B cell (primary cell): ENCODE measurements around the gene GDPD2. TPM values are rescaled to one million over a fixed set of nuclear protein-coding genes. Genes with fewer than 3 reads are reported as not detected.

Experiments
- ATAC-seq: fragments of 200-7000 bp; cut with Tn5 transposase; one replicate; pipeline ENCODE4 v1.10.0; 2021; ENCODE audit warnings: low read depth, mild to moderate bottlenecking, moderate number of reproducible peaks, moderate library complexity
- CTCF ChIA-PET: fragments of 350-600 bp; sonication (Branson Sonifier 250); formaldehyde crosslinking; loops from one replicate; lab custom pipeline; 2021; ENCODE audit warnings: antibody characterized with exemption, inconsistent platforms; lab: Charles Lee
- POLR2A ChIA-PET: fragments of 350-600 bp; sonication (Branson Sonifier 250); formaldehyde crosslinking; loops from one replicate; lab custom pipeline; 2021; ENCODE audit warnings: antibody characterized with exemption; lab: Charles Lee
- DNase-seq: peaks from one replicate; pipeline ENCODE4 v3.0.0; 2013
- H2AFZ ChIP-seq: 2 replicates; pipeline ENCODE4 v1.6.1; 2012; ENCODE audit warnings: mild to moderate bottlenecking, low read depth, low read length; ENCODE audit not compliant: insufficient read depth, poor library complexity, severe bottlenecking
- H3K27ac ChIP-seq, 2 donors: 1 replicate in 1 of 2; 2 replicates in 1 of 2; pipeline ENCODE4 v1.5.1; 2012 to 2013; ENCODE audit warnings: low read length in 2 of 2, mild to moderate bottlenecking in 2 of 2, moderate library complexity in 1 of 2
- H3K27me3 ChIP-seq, 4 experiments: fragments of 200-600 bp in 1 of 4; sonication (generic) in 1 of 4; replicated peaks in 1 of 4; 1 replicate in 2 of 4; 2 replicates in 2 of 4; pipeline versions ENCODE4 v1.6.1 to v1.7.0; 2013 to 2016; ENCODE audit warnings: low read length in 3 of 4, mild to moderate bottlenecking in 2 of 4, mixed read lengths in 1 of 4, moderate library complexity in 1 of 4; ENCODE audit not compliant: insufficient read depth in 4 of 4, control insufficient read depth in 3 of 4; ENCODE audit errors: control extremely low read depth in 1 of 4
- H3K36me3 ChIP-seq, 2 experiments: replicated peaks in 1 of 2; 1 replicate in 1 of 2; 2 replicates in 1 of 2; pipeline versions ENCODE4 v1.6.1 to v1.7.1; 2013; ENCODE audit warnings: low read length in 1 of 2; ENCODE audit not compliant: insufficient read depth in 2 of 2, control insufficient read depth in 1 of 2; ENCODE audit errors: control extremely low read depth in 1 of 2, extremely low read depth in 1 of 2
- H3K4me1 ChIP-seq, 2 donors: fragments of 200-600 bp in 1 of 2; sonication (generic) in 1 of 2; 1 replicate in 1 of 2; 2 replicates in 1 of 2; pipeline versions ENCODE4 v1.5.1 to v1.6.1; 2013 to 2017; ENCODE audit warnings: low read length in 2 of 2; ENCODE audit not compliant: control insufficient read depth in 2 of 2, insufficient read depth in 2 of 2
- H3K4me2 ChIP-seq: replicated peaks from 2 replicates; pipeline ENCODE3; 2012; ENCODE audit warnings: mild to moderate bottlenecking, low read depth, low read length; ENCODE audit not compliant: poor library complexity, severe bottlenecking
- H3K4me3 ChIP-seq, 5 experiments: fragments of 200-600 bp in 1 of 5; sonication (generic) in 1 of 5; 1 replicate in 3 of 5; 2 replicates in 2 of 5; pipeline versions ENCODE4 v1.5.1 to v1.7.0; 2011 to 2016; ENCODE audit warnings: low read length in 4 of 5, mild to moderate bottlenecking in 4 of 5, low read depth in 2 of 5, control low read depth in 1 of 5, moderate library complexity in 1 of 5; ENCODE audit not compliant: insufficient read depth in 1 of 5; ENCODE audit errors: control extremely low read depth in 1 of 5, extremely low read depth in 1 of 5
- H3K79me2 ChIP-seq: fragments of 200-600 bp; sonication (generic); one replicate; pipeline ENCODE4 v1.6.0; 2016; ENCODE audit warnings: low read length; ENCODE audit not compliant: control insufficient read depth, insufficient read depth
- H3K9ac ChIP-seq: fragments of 200-600 bp; sonication (generic); 2 replicates; pipeline ENCODE4 v1.6.1; 2017; ENCODE audit warnings: mild to moderate bottlenecking, low read length, moderate library complexity
- H3K9me3 ChIP-seq, 3 donors: one replicate each; pipeline versions ENCODE4 v1.6.1 to v1.7.1; 2013; ENCODE audit warnings: low read length in 2 of 3; ENCODE audit not compliant: control insufficient read depth in 2 of 3, insufficient read depth in 1 of 3; ENCODE audit errors: control extremely low read depth in 1 of 3
- H4K20me1 ChIP-seq: 2 replicates; pipeline ENCODE4 v1.6.0; 2012; ENCODE audit warnings: mild to moderate bottlenecking, low read length; ENCODE audit not compliant: insufficient read depth, control insufficient read depth, poor library complexity, severe bottlenecking
- H3K27ac Mint-ChIP-seq: one replicate; pipeline ENCODE4 v1.8.0; 2021; ENCODE audit warnings: mixed read lengths
- H3K27me3 Mint-ChIP-seq: one replicate; pipeline ENCODE4 v1.8.0; 2021; ENCODE audit warnings: mixed read lengths
- H3K4me1 Mint-ChIP-seq: one replicate; pipeline ENCODE4 v1.8.0; 2021; ENCODE audit warnings: mixed read lengths
- H3K4me3 Mint-ChIP-seq: one replicate; pipeline ENCODE4 v1.8.0; 2021; ENCODE audit warnings: mixed read lengths
- H3K9me3 Mint-ChIP-seq: one replicate; pipeline ENCODE4 v1.8.0; 2022; ENCODE audit warnings: mixed read lengths; ENCODE audit not compliant: insufficient read depth
- CTCF ChIP-seq: fragments of 200-600 bp; IDR thresholded peaks from one replicate; pipeline ENCODE4 v1.8.0; 2022; ENCODE audit warnings: antibody characterized with exemption, mild to moderate bottlenecking
- EZH2 ChIP-seq: IDR thresholded peaks from 2 replicates; pipeline ENCODE4 v1.6.1; 2012; ENCODE audit warnings: borderline replicate concordance, low read depth, mild to moderate bottlenecking, moderate library complexity, low read length; ENCODE audit not compliant: insufficient read depth, poor library complexity, severe bottlenecking
- WGBS: methylation state at CpG from one replicate; pipeline ENCODE4 v1.1.5; 2013; ENCODE audit warnings: missing lambda C conversion rate; ENCODE audit not compliant: insufficient coverage; 5-methylcytosine and 5-hydroxymethylcytosine counted together
- intact Hi-C: fragments of 100-400 bp; cut with micrococcal nuclease; formaldehyde crosslinking; loops from one replicate; pipeline ENCODE4 v1.10.0; 2022
- polyA plus RNA-seq: library from polyadenylated mRNA; depleted of rRNA; stranded (reverse); fragments of >200 nt; gene quantifications from 2 replicates; pipeline ENCODE4 v1.2.3, GENCODE V29; 2012
- total RNA-seq, 2 donors: library from RNA; stranded (reverse); fragments of 120-200 nt in 1 of 2; gene quantifications; 1 replicate in 1 of 2; 2 replicates in 1 of 2; pipeline versions ENCODE4 v1.2.3 to v1.2.4, GENCODE V29; 2013 to 2022

Gene GDPD2
- total and polyA plus RNA-seq, 2 donors (not counting 1 experiment from before 2014, with no cell fraction given), result not detected

GRCh38 chrX:70480660-70481018 lies 57.5 kb downstream of the GDPD2 start:
- Histone ChIP-seq H4K20me1 (no peaks in the 10 kb centered on the region), H3K4me1 (no peaks in the 10 kb centered on the region), H3K9me3 (no peaks in the 10 kb centered on the region), H3K36me3 (no peaks in the 10 kb centered on the region), H3K27ac (no peak overlapping the region), H3K79me2 (no peaks in the 10 kb centered on the region), H2AFZ (no peak overlapping the region), H3K27me3 (no peaks in the 10 kb centered on the region), H3K9ac (no peak overlapping the region), H3K4me2 (no peak overlapping the region), H3K4me3 (no peak overlapping the region)
- H3K9me3 Mint-ChIP-seq, result no peaks in the 10 kb centered on the region
- DNase-seq, result no peak
- no peak overlapping the region for H3K27ac Mint-ChIP-seq
- 89% methylated on average over 5 of the region's 9 CpGs for WGBS
- intact Hi-C loops, result no loop called here
- H3K27me3 Mint-ChIP-seq, result no peaks in the 10 kb centered on the region
- CTCF ChIA-PET, result no interaction called here
- H3K4me1 Mint-ChIP-seq, result no peaks in the 10 kb centered on the region
- H3K4me3 Mint-ChIP-seq, result no peak overlapping the region
- ATAC-seq, result no peak
- TF ChIP-seq CTCF (no peak), EZH2 (no peak)
- POLR2A ChIA-PET, result no interaction called here

GRCh38 chrX:70481471-70482270 lies 58.6 kb downstream of the GDPD2 start:
- Mint-ChIP-seq H3K4me1 (no peaks in the 10 kb centered on the region), H3K27me3 (no peaks in the 10 kb centered on the region), H3K4me3 (no peak overlapping the region), H3K9me3 (no peaks in the 10 kb centered on the region), H3K27ac (no peak overlapping the region)
- Histone ChIP-seq H3K4me2 (no peak overlapping the region), H4K20me1 (no peaks in the 10 kb centered on the region), H3K27me3 (no peaks in the 10 kb centered on the region), H3K9me3 (no peaks in the 10 kb centered on the region), H3K4me3 (no peak overlapping the region), H2AFZ (no peak overlapping the region), H3K79me2 (no peaks in the 10 kb centered on the region), H3K4me1 (no peaks in the 10 kb centered on the region), H3K27ac (no peak overlapping the region), H3K9ac (no peak overlapping the region), H3K36me3 (no peaks in the 10 kb centered on the region)
- no peak for TF ChIP-seq EZH2
- no peak for TF ChIP-seq CTCF
- CTCF ChIA-PET, result no interaction called here
- 83% methylated on average over 1 of the region's 8 CpGs for WGBS
- POLR2A ChIA-PET, result no interaction called here
- no peak for ATAC-seq
- no peak for DNase-seq
- intact Hi-C loops, result no loop called here
